Activated CD8-positive, alpha-beta memory T cell treated with anti-CD3 and anti-CD28 coated beads for 36 hours (primary cell): ENCODE data around the gene CACNB3. TPM values are rescaled to one million over a fixed set of nuclear protein-coding genes. Genes with fewer than 3 reads are reported as not detected.

Source experiments
- CTCF ChIA-PET: fragments of 350-600 bp; sonication (Branson Sonifier 250); formaldehyde crosslinking; loops from one replicate; lab custom pipeline; 2021; ENCODE audit warnings: antibody characterized with exemption; lab: Charles Lee
- POLR2A ChIA-PET: fragments of 350-600 bp; sonication (Branson Sonifier 250); formaldehyde crosslinking; loops from one replicate; lab custom pipeline; 2021; ENCODE audit warnings: antibody characterized with exemption; lab: Charles Lee
- total RNA-seq, 2 experiments: library from RNA; stranded (reverse); gene quantifications; one replicate each; pipeline ENCODE4 v1.2.3, GENCODE V29; 2021

The CACNB3 gene
- total RNA-seq, 2 experiments from 2014 or later: 6.1 to 8.3 TPM

- POLR2A ChIA-PET: no interaction called here
- CTCF ChIA-PET: interaction anchor here (1.1 to 4.4 kb wide), 13 partner anchors 9 to 131 kb away, joined by 3 to 27 read pairs (median 5); partner anchors contain the start of genes CCNT1, KANSL2 and RND1
Observed at GRCh38 chr12:48813465-48814261, 4.6 kb upstream of the CACNB3 start.

GRCh38 chr12:48814262-48815125, 3.8 kb upstream of the CACNB3 start:
- CTCF ChIA-PET: interaction anchor here (0.5 to 4.4 kb wide), 31 partner anchors 9 to 275 kb away, joined by 3 to 27 read pairs (median 4); partner anchors contain the start of genes ADCY6, CCNT1, DDX23 and KANSL2
- POLR2A ChIA-PET: interaction anchor here (0.7 to 1.2 kb wide), 3 partner anchors 38 to 1091 kb away, joined by 3 to 5 read pairs (median 3); partner anchors contain the start of genes DDX23 and KANSL2

- CTCF ChIA-PET: interaction anchor here (0.5 to 4.4 kb wide), 34 partner anchors 8 to 276 kb away, joined by 3 to 27 read pairs (median 4); partner anchors contain the start of genes ADCY6, CCNT1, DDX23 and KANSL2
- POLR2A ChIA-PET: interaction anchor here (0.7 to 1.2 kb wide), 3 partner anchors 37 to 1092 kb away, joined by 3 to 5 read pairs (median 3); partner anchors contain the start of genes DDX23 and KANSL2
Observed at GRCh38 chr12:48815126-48816110, 2.9 kb upstream of the CACNB3 start.

GRCh38 chr12:48816143-48816854, 2.0 kb upstream of the CACNB3 start:
- CTCF ChIA-PET: interaction anchor here (0.7 to 4.4 kb wide), 8 partner anchors 10 to 87 kb away, joined by 3 to 27 read pairs (median 4); partner anchors contain the start of gene DDX23
- POLR2A ChIA-PET: no interaction called here

GRCh38 chr12:48818831-48819590, 715 bp downstream of the CACNB3 start:
- ChIA-PET CTCF (interaction anchor here (1.4 kb wide), 1 partner anchor 178 kb away, joined by 3 read pairs; no protein-coding TSS in a partner anchor), POLR2A (no interaction called here)

- POLR2A ChIA-PET: no interaction called here
- CTCF ChIA-PET: interaction anchor here (1.4 kb wide), 1 partner anchor 177 kb away, joined by 3 read pairs; no protein-coding TSS in a partner anchor
Observed at GRCh38 chr12:48819986-48820725, 1.9 kb downstream of the CACNB3 start.

GRCh38 chr12:48822139-48822538, 3.8 kb downstream of the CACNB3 start:
- CTCF ChIA-PET: interaction anchor here (2.4 kb wide), 1 partner anchor 8 kb away, joined by 12 read pairs; no protein-coding TSS in a partner anchor
- POLR2A ChIA-PET: no interaction called here

- ChIA-PET POLR2A (interaction anchor here (0.6 kb wide), 1 partner anchor 127 kb away, joined by 6 read pairs; no protein-coding TSS in a partner anchor), CTCF (interaction anchor here (1.2 to 2.4 kb wide), 2 partner anchors 8 to 70 kb away, joined by 3 to 12 read pairs; no protein-coding TSS in a partner anchor)
Observed at GRCh38 chr12:48822711-48823110, 4.4 kb downstream of the CACNB3 start.

GRCh38 chr12:48823281-48823680, 5.0 kb downstream of the CACNB3 start:
- CTCF ChIA-PET: interaction anchor here (1.2 to 2.4 kb wide), 2 partner anchors 9 to 70 kb away, joined by 3 to 12 read pairs; no protein-coding TSS in a partner anchor
- POLR2A ChIA-PET: no interaction called here

GRCh38 chr12:48824112-48824511, 5.8 kb downstream of the CACNB3 start:
- ChIA-PET POLR2A (no interaction called here), CTCF (interaction anchor here (1.2 to 2.4 kb wide), 2 partner anchors 10 to 71 kb away, joined by 3 to 12 read pairs; no protein-coding TSS in a partner anchor)

GRCh38 chr12:48824905-48825304, 6.6 kb downstream of the CACNB3 start:
- ChIA-PET POLR2A (no interaction called here), CTCF (no interaction called here)

GRCh38 chr12:48826209-48826855, 8.0 kb downstream of the CACNB3 start:
- ChIA-PET CTCF (interaction anchor here (0.6 to 2.1 kb wide), 2 partner anchors 11 to 66 kb away, joined by 4 to 13 read pairs; no protein-coding TSS in a partner anchor), POLR2A (interaction anchor here (0.6 kb wide), 1 partner anchor 26 kb away, joined by 4 read pairs; the partner anchor contains the start of gene DDX23)

- CTCF ChIA-PET: interaction anchor here (2.1 kb wide), 1 partner anchor 12 kb away, joined by 13 read pairs; no protein-coding TSS in a partner anchor
- POLR2A ChIA-PET: interaction anchor here (0.6 kb wide), 1 partner anchor 25 kb away, joined by 4 read pairs; the partner anchor contains the start of gene DDX23
Observed at GRCh38 chr12:48827026-48827425, 8.7 kb downstream of the CACNB3 start.

- CTCF ChIA-PET: interaction anchor here (2.1 kb wide), 1 partner anchor 13 kb away, joined by 13 read pairs; no protein-coding TSS in a partner anchor
- POLR2A ChIA-PET: interaction anchor here (0.6 kb wide), 1 partner anchor 212 kb away, joined by 3 read pairs; no protein-coding TSS in a partner anchor
Observed at GRCh38 chr12:48827513-48828096, 9.3 kb downstream of the CACNB3 start.
